RWPE1 (cell line): ENCODE results near the gene GATC.

Source experiments
- CTCF ChIA-PET: fragments of 350-600 bp; sonication (Branson Sonifier 250); formaldehyde crosslinking; extraction: SDS; loops from one replicate; lab custom pipeline; 2021; lab: Yijun Ruan, JAX
- POLR2A ChIA-PET: fragments of 400-600 bp; formaldehyde crosslinking; extraction: SDS; loops from one replicate; lab custom pipeline; 2020; ENCODE audit warnings: antibody characterized with exemption; ENCODE audit not compliant: low non-redundant PET; lab: Yijun Ruan, JAX
- DNase-seq: peaks from one replicate; pipeline ENCODE4 v3.0.0; 2012; ENCODE audit warnings: low spot score
- H3K27ac ChIP-seq: fragments of 450-650 bp; 2 replicates; pipeline ENCODE4 v1.5.1; 2017
- CTCF ChIP-seq: fragments of 450-650 bp; conservative IDR thresholded peaks from 2 replicates; pipeline ENCODE4 v1.5.1; 2017; ENCODE audit warnings: low read depth, mild to moderate bottlenecking

The GATC gene

GRCh38 chr12:120490325-120490724, 44.1 kb downstream of the GATC start:
- DNase-seq = no peak
- CTCF ChIA-PET = interaction anchor here (0.6 kb wide), 1 partner anchor 22 kb away, joined by 4 read pairs; no protein-coding TSS in a partner anchor
- no peak overlapping the region for H3K27ac ChIP-seq
- POLR2A ChIA-PET = no interaction called here
- no peak for TF ChIP-seq CTCF

- ChIA-PET CTCF (interaction anchor here (0.5 to 1.2 kb wide), 3 partner anchors 21 to 642 kb away, joined by 3 to 4 read pairs (median 4); partner anchors contain the start of gene P2RX7), POLR2A (interaction anchor here (0.5 kb wide), 1 partner anchor 976 kb away, joined by 3 read pairs; no protein-coding TSS in a partner anchor)
- no peak for DNase-seq
- no peak overlapping the region for H3K27ac ChIP-seq
- TF ChIP-seq CTCF = no peak
These were observed 44.7 kb downstream of the GATC start for GRCh38 chr12:120490833-120491512.

GRCh38 chr12:120495186-120495730, 49.0 kb downstream of the GATC start:
- peak overlapping the region; percentile 85 for H3K27ac ChIP-seq
- CTCF ChIA-PET = interaction anchor here (0.6 to 1.0 kb wide), 5 partner anchors 10 to 41 kb away, joined by 3 to 5 read pairs (median 3); no protein-coding TSS in a partner anchor
- TF ChIP-seq CTCF = no peak
- DNase-seq = peak; percentile 9
- POLR2A ChIA-PET = no interaction called here

GRCh38 chr12:120495731-120496412, 49.6 kb downstream of the GATC start, which contains the start of gene DYNLL1:
DYNLL1 (plus strand) TSS chr12:120496113; CDS start chr12:120496422, 309 bp downstream.
- H3K27ac ChIP-seq = peak within 1 kb of the TSS; percentile 85
- DNase-seq = peak; percentile 98
- CTCF ChIA-PET = interaction anchor here (0.6 to 1.1 kb wide), 2 partner anchors 21 to 29 kb away, joined by 3 read pairs; no protein-coding TSS in a partner anchor
- no peak for TF ChIP-seq CTCF
- POLR2A ChIA-PET = interaction anchor here (1.0 kb wide), 1 partner anchor 21 kb away, joined by 3 read pairs; no protein-coding TSS in a partner anchor

- no peak for TF ChIP-seq CTCF
- POLR2A ChIA-PET = interaction anchor here (0.6 to 1.0 kb wide), 3 partner anchors 22 to 32 kb away, joined by 3 to 5 read pairs (median 3); no protein-coding TSS in a partner anchor
- peak overlapping the region; percentile 85 for H3K27ac ChIP-seq
- CTCF ChIA-PET = interaction anchor here (0.6 to 1.1 kb wide), 4 partner anchors 28 to 314 kb away, joined by 3 read pairs; no protein-coding TSS in a partner anchor
- peak; percentile 60 for DNase-seq
These were observed 50.4 kb downstream of the GATC start for GRCh38 chr12:120496413-120497340.
